Smooth muscle cell (in vitro differentiated cells): ENCODE data around the gene LCN10. TPM values are rescaled to one million over a fixed set of nuclear protein-coding genes. Genes with fewer than 3 reads are reported as not detected.

Source experiments
- DNase-seq: peaks from one replicate; lab custom pipeline; 2025; ENCODE audit not compliant: unreplicated experiment; lab: John Stamatoyannopoulos, UW
- H2AFZ ChIP-seq: fragments of 200-600 bp; sonication (generic); 2 replicates; pipeline ENCODE4 v1.6.0; 2016; ENCODE audit warnings: antibody characterized with exemption, low read depth, mild to moderate bottlenecking
- H3F3A ChIP-seq: fragments of 200-600 bp; sonication (generic); 2 replicates; pipeline ENCODE4 v1.6.0; 2017; ENCODE audit warnings: antibody characterized with exemption, low read depth
- H3K27ac ChIP-seq: fragments of 200-600 bp; sonication (generic); 2 replicates; pipeline ENCODE4 v1.5.1; 2016; ENCODE audit warnings: low read depth, mild to moderate bottlenecking
- H3K27me3 ChIP-seq: fragments of 200-600 bp; sonication (generic); 2 replicates; pipeline ENCODE4 v1.6.1; 2016; ENCODE audit warnings: low read depth, mild to moderate bottlenecking
- H3K36me3 ChIP-seq: fragments of 200-600 bp; sonication (generic); 2 replicates; pipeline ENCODE4 v1.5.1; 2016; ENCODE audit warnings: low read depth
- H3K4me1 ChIP-seq: fragments of 200-600 bp; sonication (generic); 2 replicates; pipeline ENCODE4 v1.5.1; 2016; ENCODE audit warnings: low read depth
- H3K4me2 ChIP-seq: fragments of 200-600 bp; sonication (generic); 2 replicates; pipeline ENCODE4 v1.6.0; 2016; ENCODE audit warnings: mild to moderate bottlenecking
- H3K4me3 ChIP-seq: fragments of 200-600 bp; sonication (generic); 2 replicates; pipeline ENCODE4 v1.5.1; 2016; ENCODE audit warnings: mild to moderate bottlenecking
- H3K79me2 ChIP-seq: fragments of 200-600 bp; sonication (generic); 2 replicates; pipeline ENCODE4 v1.6.0; 2016; ENCODE audit warnings: low read depth, mild to moderate bottlenecking
- H3K9ac ChIP-seq: fragments of 200-600 bp; sonication (generic); 2 replicates; pipeline ENCODE4 v1.6.0; 2016; ENCODE audit warnings: low read depth
- H3K9me3 ChIP-seq: fragments of 200-600 bp; sonication (generic); replicated peaks from 2 replicates; pipeline ENCODE4 v1.5.1; 2016; ENCODE audit warnings: low read depth
- H4K20me1 ChIP-seq: fragments of 200-600 bp; sonication (generic); 2 replicates; pipeline ENCODE4 v1.6.0; 2016; ENCODE audit warnings: low read depth
- CTCF ChIP-seq: fragments of 200-600 bp; sonication (generic); IDR thresholded peaks from 2 replicates; pipeline ENCODE4 v1.5.1; 2017; ENCODE audit warnings: borderline replicate concordance, mild to moderate bottlenecking, antibody characterized with exemption; ENCODE audit not compliant: insufficient read depth, poor library complexity, severe bottlenecking
- WGBS: methylation state at CpG from one replicate; pipeline ENCODE4 v1.1.7; 2016; ENCODE audit warnings: low lambda C conversion rate; 5-methylcytosine and 5-hydroxymethylcytosine counted together
- polyA plus RNA-seq: library from polyadenylated mRNA; unstranded; fragments of >200 nt; fragmentation: Nextera tagmentation; extraction: Ambion mirVana; gene quantifications from 2 replicates; pipeline ENCODE4 v1.2.1, GENCODE V29; 2016
- total RNA-seq: library from RNA; depleted of rRNA; stranded (reverse); fragments of >200 nt; gene quantifications from 2 replicates; pipeline ENCODE4 v1.2.3, GENCODE V29; 2014

Gene LCN10
- total and polyA plus RNA-seq, 2 experiments from 2014 or later, result not detected

GRCh38 chr9:136703276-136703860 lies 39.4 kb downstream of the LCN10 start:
- Histone ChIP-seq H4K20me1 (no peaks in the 10 kb centered on the region), H3K4me2 (no peak overlapping the region), H3K27me3 (peaks cover 3% of the 10 kb centered on the region), H3K9ac (no peak overlapping the region), H2AFZ (no peak overlapping the region), H3K9me3 (no peaks in the 10 kb centered on the region), H3K27ac (no peak overlapping the region), H3K4me3 (no peak overlapping the region), H3K4me1 (no peaks in the 10 kb centered on the region), H3F3A (no peaks in the 10 kb centered on the region), H3K36me3 (no peaks in the 10 kb centered on the region), H3K79me2 (no peaks in the 10 kb centered on the region)
- TF ChIP-seq CTCF, result no peak
- DNase-seq, result no peak
- WGBS, result 93% methylated on average over 12 of the region's 12 CpGs

DNA sequence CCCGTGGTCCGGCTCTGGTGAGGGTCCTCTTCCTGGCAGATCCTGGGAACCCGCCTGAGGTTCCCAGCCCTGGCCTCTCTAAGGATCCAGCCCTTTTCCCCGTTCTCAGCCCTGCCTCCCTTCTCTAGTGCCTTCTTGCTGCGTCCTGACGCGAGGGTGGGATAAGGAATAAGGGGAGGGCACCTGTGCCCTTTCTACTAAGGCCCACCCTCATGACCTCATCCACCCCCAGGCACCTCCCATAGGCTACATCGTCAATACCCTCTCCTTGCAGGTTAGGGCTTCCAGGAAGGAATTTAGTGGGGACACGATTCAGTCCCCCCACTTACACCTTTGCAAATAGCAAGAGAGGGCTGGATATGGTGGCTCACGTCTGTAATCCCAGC lies 41.1 kb downstream of the LCN10 start:
- no peaks in the 10 kb centered on the region for H3F3A ChIP-seq
- no peaks in the 10 kb centered on the region for H3K9me3 ChIP-seq
- H3K27me3 ChIP-seq, result peaks cover 3% of the 10 kb centered on the region
- no peak overlapping the region for H3K9ac ChIP-seq
- DNase-seq, result no peak
- no peaks in the 10 kb centered on the region for H3K79me2 ChIP-seq
- H3K27ac ChIP-seq, result no peak overlapping the region
- H3K36me3 ChIP-seq, result no peaks in the 10 kb centered on the region
- WGBS, result 70% methylated on average over 10 of the region's 10 CpGs
- no peaks in the 10 kb centered on the region for H3K4me1 ChIP-seq
- no peak overlapping the region for H2AFZ ChIP-seq
- TF ChIP-seq CTCF, result no peak
- no peak overlapping the region for H3K4me2 ChIP-seq
- no peak overlapping the region for H3K4me3 ChIP-seq
- no peaks in the 10 kb centered on the region for H4K20me1 ChIP-seq

DNA sequence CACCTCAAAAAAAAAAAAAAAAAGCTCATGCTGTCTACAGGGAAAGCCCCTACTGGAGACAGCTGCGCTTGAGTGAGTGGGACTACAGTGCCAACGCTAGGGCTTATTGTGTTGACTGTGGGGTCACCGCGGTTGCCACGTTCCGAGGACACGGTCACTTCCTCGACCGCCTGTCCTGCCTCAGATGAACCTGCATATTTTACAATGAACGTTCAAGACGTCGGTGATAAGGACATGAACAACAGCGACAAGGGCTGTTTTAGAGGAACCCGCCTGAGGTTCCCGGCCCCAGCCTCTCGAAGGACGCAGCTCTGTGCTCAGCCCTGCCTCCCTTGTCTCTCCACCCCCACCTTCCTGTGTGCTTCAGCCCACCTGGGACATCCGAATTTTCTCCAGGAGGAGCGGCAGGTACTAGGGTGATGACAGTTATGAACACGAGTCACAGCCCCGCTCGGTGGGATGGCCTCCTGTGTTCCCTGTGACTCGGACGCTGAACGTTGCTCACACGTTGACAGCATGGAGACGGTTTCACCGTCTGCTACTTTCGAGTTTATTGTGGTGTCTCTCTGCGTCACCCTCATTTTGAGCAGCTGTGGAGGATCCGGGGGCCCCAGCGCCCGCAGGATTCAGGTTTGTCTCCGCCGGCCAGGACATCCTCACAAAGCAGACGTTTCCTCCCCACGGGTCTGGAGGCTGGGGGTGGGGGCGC lies 41.6 kb downstream of the LCN10 start:
- no peak overlapping the region for H3K9ac ChIP-seq
- H3F3A ChIP-seq, result no peaks in the 10 kb centered on the region
- no peaks in the 10 kb centered on the region for H4K20me1 ChIP-seq
- no peaks in the 10 kb centered on the region for H3K9me3 ChIP-seq
- H3K4me3 ChIP-seq, result no peak overlapping the region
- H2AFZ ChIP-seq, result no peak overlapping the region
- no peak overlapping the region for H3K4me2 ChIP-seq
- no peak for TF ChIP-seq CTCF
- H3K27ac ChIP-seq, result no peak overlapping the region
- 72% methylated on average over 38 of the region's 38 CpGs for WGBS
- no peaks in the 10 kb centered on the region for H3K79me2 ChIP-seq
- H3K4me1 ChIP-seq, result no peaks in the 10 kb centered on the region
- no peaks in the 10 kb centered on the region for H3K36me3 ChIP-seq
- DNase-seq, result no peak
- peaks cover 3% of the 10 kb centered on the region for H3K27me3 ChIP-seq

- no peak overlapping the region for H2AFZ ChIP-seq
- no peak overlapping the region for H3K4me2 ChIP-seq
- H3K4me3 ChIP-seq, result no peak overlapping the region
- 51% methylated on average over 13 of the region's 13 CpGs for WGBS
- DNase-seq, result no peak
- H3K36me3 ChIP-seq, result no peaks in the 10 kb centered on the region
- H3K4me1 ChIP-seq, result no peaks in the 10 kb centered on the region
- no peak overlapping the region for H3K27ac ChIP-seq
- H3K9me3 ChIP-seq, result no peaks in the 10 kb centered on the region
- H3K79me2 ChIP-seq, result no peaks in the 10 kb centered on the region
- no peak for TF ChIP-seq CTCF
- H3F3A ChIP-seq, result no peaks in the 10 kb centered on the region
- H3K27me3 ChIP-seq, result peaks cover 3% of the 10 kb centered on the region
- H4K20me1 ChIP-seq, result no peaks in the 10 kb centered on the region
- H3K9ac ChIP-seq, result no peak overlapping the region
These were observed 42.4 kb downstream of the LCN10 start for GRCh38 chr9:136700304-136700703.
